Adrenal gland (tissue), 12 donors: ENCODE measurements around the gene TMIGD3. TPM values are rescaled to one million over a fixed set of nuclear protein-coding genes. Genes with fewer than 3 reads are reported as not detected.

Experiments used
- DNase-seq, 7 donors: peaks; one replicate each; pipeline ENCODE4 v3.0.0-alpha.2; 2019 to 2020
- H3K27ac ChIP-seq, 5 donors: fragments of 200-600 bp; sonication (generic) in 4 of 5; 1 replicate in 3 of 5; 2 replicates in 2 of 5; pipeline versions ENCODE4 v1.5.1 to v1.8.0; 2016 to 2020; ENCODE audit warnings: mild to moderate bottlenecking in 1 of 5
- H3K27me3 ChIP-seq: fragments of 200-600 bp; 2 replicates; pipeline ENCODE4 v1.8.0; 2021
- H3K36me3 ChIP-seq, 2 donors: fragments of 200-600 bp; replicated peaks in 1 of 2; 1 replicate in 1 of 2; 2 replicates in 1 of 2; pipeline versions ENCODE4 v1.5.1 to v1.8.0; 2018 to 2022
- H3K4me1 ChIP-seq, 2 donors: fragments of 200-600 bp; replicated peaks in 1 of 2; 1 replicate in 1 of 2; 2 replicates in 1 of 2; pipeline versions ENCODE4 v1.5.1 to v1.8.0; 2018 to 2021
- H3K4me3 ChIP-seq, 4 donors: fragments of 200-600 bp; sonication (generic) in 3 of 4; one replicate each; pipeline ENCODE4 v1.5.1; 2016 to 2018
- H3K9me3 ChIP-seq, 3 donors: fragments of 200-600 bp; sonication (generic) in 1 of 3; replicated peaks in 1 of 3; 1 replicate in 2 of 3; 2 replicates in 1 of 3; pipeline versions ENCODE4 v1.5.1 to v1.8.0; 2016 to 2021
- POLR2A ChIP-seq, 2 donors: fragments of 450-650 bp; IDR thresholded peaks; one replicate each; pipeline ENCODE4 v1.6.1; 2017; ENCODE audit warnings: antibody characterized with exemption in 2 of 2, mild to moderate bottlenecking in 2 of 2, moderate library complexity in 1 of 2
- WGBS, 4 donors: extraction: QIAGEN DNeasy Blood & Tissue Kit in 2 of 4; methylation state at CpG; one replicate each; pipeline versions ENCODE4 v1.1.5 to v1.1.7; 2013 to 2017; 5-methylcytosine and 5-hydroxymethylcytosine counted together
- intact Hi-C, 2 donors: fragments of 100-400 bp; cut with DNase I; formaldehyde crosslinking; loops; one replicate each; pipeline versions ENCODE4 v1.14.1 to v1.15.0; 2022 to 2023
- polyA plus RNA-seq, 3 donors: library from polyadenylated mRNA; stranded (reverse); fragments of 200-250 nt in 2 of 3; fragments of 350-450 nt in 1 of 3; fragmentation: Illumina TruSeq in 1 of 3; extraction: RNeasy Lipid Tissue Mini Kit (QIAGEN cat#74804) in 1 of 3; gene quantifications; one replicate each; pipeline ENCODE4 v1.2.3, GENCODE V29; 2013 to 2014
- total RNA-seq, 9 donors: library from RNA; depleted of rRNA in 4 of 9; stranded (reverse); fragments of >200 nt in 4 of 9; fragments of 120-200 nt in 1 of 9; fragmentation: NEBNext Ultra II Directional in 1 of 9; extraction: Animal tissue kit (Norgen Biotek cat#: 25700) in 1 of 9; gene quantifications; one replicate each; pipeline versions ENCODE4 v1.1.0 to v1.2.4, GENCODE V29; 2013 to 2023
- TF ChIP-seq, protein P1 (sequence below), 6 experiments: fragments of 450-650 bp in 4 of 6; fragments of 200-600 bp in 2 of 6; sonication (generic) in 1 of 6; IDR thresholded peaks; 1 replicate in 5 of 6; 2 replicates in 1 of 6; pipeline versions ENCODE4 v1.5.1 to v1.8.0; 2016 to 2021; ENCODE audit warnings: antibody characterized with exemption in 6 of 6, mild to moderate bottlenecking in 2 of 6, moderate library complexity in 1 of 6
- donor health status: healthy with polysubstance abuse.
- donor health status: Bipolar disorder and iron deficiency.
- donor health status: DM: yes; HTN: yes; CAD: no.
- donor health status: DM: no; HTN: no; CAD: no.
- donor health status: DM: no; HTN: no; CAD: no.
- donor health status: DM: yes; HTN: yes; CAD: no.

TMIGD3 gene
- total and polyA plus RNA-seq, 12 donors = 2.4 to 53.8 (median 24.8) TPM

DNA sequence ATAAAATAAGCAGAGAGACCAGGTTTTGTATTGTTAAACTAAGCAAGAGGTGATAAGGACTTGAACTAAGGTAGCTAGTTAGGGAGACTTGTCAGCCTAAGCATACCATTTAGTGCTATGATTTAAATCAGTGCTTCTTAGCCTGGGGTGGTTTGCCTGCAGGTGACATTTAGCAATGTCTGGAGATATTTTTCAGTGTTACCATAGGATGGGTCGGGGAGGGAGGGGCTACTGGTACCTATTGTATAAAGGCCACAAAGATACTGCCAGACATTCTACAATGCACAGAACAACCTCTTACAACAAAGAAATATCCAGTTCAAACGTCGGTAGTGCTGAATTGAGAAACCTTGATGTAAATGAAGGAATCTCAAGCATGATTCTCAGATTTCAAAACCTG lies 50.9 kb downstream of the TMIGD3 start:
- intact Hi-C loops = no loop called here
- H3K4me3 ChIP-seq = no peak overlapping the region
- H3K36me3 ChIP-seq = peaks cover 0 to 28% of the 10 kb centered on the region in 2 donors
- peaks cover 0 to 48% of the 10 kb centered on the region in 2 donors for H3K4me1 ChIP-seq
- no peaks in the 10 kb centered on the region for H3K9me3 ChIP-seq
- DNase-seq = no peak
- WGBS, 4 donors = 78 to 80% (median 79%) methylated on average over 3 of the region's 3 CpGs
- H3K27me3 ChIP-seq = no peaks in the 10 kb centered on the region
- TF ChIP-seq POLR2A (IDR thresholded peaks at IDR 0.05) = no peak
- TF ChIP-seq, protein P1, sequence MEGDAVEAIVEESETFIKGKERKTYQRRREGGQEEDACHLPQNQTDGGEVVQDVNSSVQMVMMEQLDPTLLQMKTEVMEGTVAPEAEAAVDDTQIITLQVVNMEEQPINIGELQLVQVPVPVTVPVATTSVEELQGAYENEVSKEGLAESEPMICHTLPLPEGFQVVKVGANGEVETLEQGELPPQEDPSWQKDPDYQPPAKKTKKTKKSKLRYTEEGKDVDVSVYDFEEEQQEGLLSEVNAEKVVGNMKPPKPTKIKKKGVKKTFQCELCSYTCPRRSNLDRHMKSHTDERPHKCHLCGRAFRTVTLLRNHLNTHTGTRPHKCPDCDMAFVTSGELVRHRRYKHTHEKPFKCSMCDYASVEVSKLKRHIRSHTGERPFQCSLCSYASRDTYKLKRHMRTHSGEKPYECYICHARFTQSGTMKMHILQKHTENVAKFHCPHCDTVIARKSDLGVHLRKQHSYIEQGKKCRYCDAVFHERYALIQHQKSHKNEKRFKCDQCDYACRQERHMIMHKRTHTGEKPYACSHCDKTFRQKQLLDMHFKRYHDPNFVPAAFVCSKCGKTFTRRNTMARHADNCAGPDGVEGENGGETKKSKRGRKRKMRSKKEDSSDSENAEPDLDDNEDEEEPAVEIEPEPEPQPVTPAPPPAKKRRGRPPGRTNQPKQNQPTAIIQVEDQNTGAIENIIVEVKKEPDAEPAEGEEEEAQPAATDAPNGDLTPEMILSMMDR (IDR thresholded peaks at IDR 0.05) = no peak
- no peak overlapping the region for H3K27ac ChIP-seq

DNA sequence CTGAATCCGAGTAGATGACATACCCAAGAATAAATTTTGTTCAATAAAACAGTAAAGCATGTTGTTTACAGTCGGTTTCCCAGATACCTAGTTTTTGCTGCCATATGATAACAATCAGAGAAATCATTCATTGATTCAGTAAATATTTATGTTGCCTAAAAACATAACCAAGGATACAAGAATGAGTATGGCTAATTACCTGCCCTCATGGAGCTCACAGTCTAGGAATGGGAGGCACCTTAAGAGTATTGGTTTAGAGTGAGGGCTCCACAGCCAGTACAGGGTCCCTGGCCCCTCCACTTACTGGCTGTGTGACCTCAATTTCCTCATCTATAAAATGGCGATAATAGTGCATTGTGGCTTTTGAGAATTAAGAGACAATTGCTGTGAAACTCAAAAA lies 53.2 kb downstream of the TMIGD3 start:
- no peaks in the 10 kb centered on the region for H3K27me3 ChIP-seq
- H3K4me3 ChIP-seq = peak overlapping the region; percentile 80 to 96 (median 94)
- DNase-seq = no peak
- H3K36me3 ChIP-seq = peaks cover 0 to 13% of the 10 kb centered on the region in 2 donors
- H3K27ac ChIP-seq = peak overlapping the region in 1 of 5 donors; percentile 94
- H3K9me3 ChIP-seq = no peaks in the 10 kb centered on the region
- intact Hi-C loops = no loop called here
- 48 to 52% (median 51%) methylated on average over 3 of the region's 3 CpGs for WGBS, 4 donors
- TF ChIP-seq, protein P1 (IDR thresholded peaks at IDR 0.05) = no peak
- TF ChIP-seq POLR2A (IDR thresholded peaks at IDR 0.05) = no peak
- peaks cover 5 to 60% of the 10 kb centered on the region in 2 donors for H3K4me1 ChIP-seq

DNA sequence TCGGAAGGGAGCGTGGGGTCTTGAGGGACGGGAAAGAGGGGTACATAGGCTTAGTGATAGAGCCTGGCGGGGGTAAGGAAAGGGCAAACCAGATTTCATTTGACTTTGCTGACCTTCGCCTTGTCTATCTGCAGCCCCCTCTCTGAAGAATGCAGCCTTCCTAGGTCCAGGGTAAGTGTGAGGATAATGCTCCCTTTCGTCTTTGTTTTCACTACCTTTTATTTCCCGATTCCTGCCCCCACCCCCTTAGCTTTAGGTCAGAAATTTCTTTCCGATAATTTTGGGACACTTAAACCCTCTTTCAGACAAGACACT lies 53.8 kb downstream of the TMIGD3 start:
- WGBS, 4 donors = 0 to 2% (median 0%) methylated on average over 8 of the region's 8 CpGs
- Histone ChIP-seq H3K4me1 (peaks cover 5 to 54% of the 10 kb centered on the region in 2 donors), H3K27ac (peak overlapping the region in 4 of 5 donors; percentile 73 to 94 (median 84)), H3K9me3 (no peaks in the 10 kb centered on the region), H3K4me3 (peak overlapping the region; percentile 80 to 96 (median 94)), H3K36me3 (peaks cover 0 to 13% of the 10 kb centered on the region in 2 donors), H3K27me3 (no peaks in the 10 kb centered on the region)
- intact Hi-C loops = no loop called here
- DNase-seq = no peak
- TF ChIP-seq, protein P1 (IDR thresholded peaks at IDR 0.05) = no peak
- TF ChIP-seq POLR2A (IDR thresholded peaks at IDR 0.05) = no peak

DNA sequence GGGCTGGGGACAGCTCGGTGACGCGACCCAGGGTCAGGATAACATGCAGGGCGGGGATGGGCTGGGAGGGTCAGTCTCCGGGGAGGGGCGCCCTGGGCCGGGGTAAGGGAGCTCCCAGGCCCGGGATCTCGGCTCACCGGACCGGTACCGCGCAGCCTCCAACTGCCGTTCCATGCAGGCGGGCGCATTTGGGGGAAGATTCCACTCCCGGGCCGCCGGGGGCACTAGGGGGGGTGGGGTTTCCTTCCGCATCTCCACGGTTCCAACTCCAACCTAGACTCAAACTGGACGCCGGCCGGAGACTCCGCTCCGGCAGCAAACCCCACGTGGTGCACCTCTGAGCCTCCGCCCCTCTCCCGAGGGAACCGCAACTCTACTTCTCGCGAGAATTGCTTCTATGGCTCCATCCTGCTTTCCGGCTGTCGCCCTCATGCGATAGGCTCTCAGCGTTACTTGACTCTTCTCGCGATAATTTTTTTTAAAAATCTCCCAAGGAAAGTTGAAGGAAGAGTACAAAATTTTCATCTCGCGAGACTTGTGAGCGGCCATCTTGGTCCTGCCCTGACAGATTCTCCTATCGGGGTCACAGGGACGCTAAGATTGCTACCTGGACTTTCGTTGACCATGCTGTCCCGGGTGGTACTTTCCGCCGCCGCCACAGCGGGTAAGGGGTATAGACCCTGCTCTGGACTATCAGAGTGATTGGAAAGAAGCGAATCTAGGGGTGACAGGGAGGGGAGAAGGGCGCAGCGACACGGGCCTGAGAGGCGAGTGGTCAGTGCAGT lies 54.3 kb downstream of the TMIGD3 start, which contains the start of the genes ATP5PB and WDR77:
Gene ATP5PB (plus strand): TSS at position 547 of the 785 bp plus-strand sequence. CDS start 78 bp downstream, at position 625.
Gene WDR77 (minus strand): TSS at position 339 of the 785 bp plus-strand sequence. CDS start 87 bp downstream, at position 252.
- Histone ChIP-seq H3K27ac (peak within 1 kb of the TSS in 4 of 5 donors; percentile 73 to 94 (median 84)), H3K36me3 (peaks cover 0 to 12% of the 10 kb centered on the region in 2 donors), H3K4me1 (peaks cover 5 to 50% of the 10 kb centered on the region in 2 donors), H3K27me3 (no peaks in the 10 kb centered on the region), H3K9me3 (no peaks in the 10 kb centered on the region), H3K4me3 (peak within 1 kb of the TSS; percentile 80 to 96 (median 94))
- peak in 1 of 2 donors; percentile 64 for TF ChIP-seq POLR2A (IDR thresholded peaks at IDR 0.05)
- TF ChIP-seq, protein P1 (IDR thresholded peaks at IDR 0.05) = peak in 2 of 6 experiments; percentile 7 to 15
- 0% methylated on average over 40 to 54 of the region's 54 CpGs for WGBS, 4 donors
- intact Hi-C loops = no loop called here
- peak; percentile 95 to 98 (median 97) for DNase-seq
